COLO668 (cell line): Measurements from ENCODE around the gene CHD5.
"Not testable (repeated sequence)": the region's sequence is repeated elsewhere in the genome, so short reads cannot be mapped to it uniquely, and the experiment has no call there.

ENCODE experiments used
- DNase-seq: peaks from one replicate; lab custom pipeline; 2025; ENCODE audit not compliant: unreplicated experiment; lab: John Stamatoyannopoulos, UW

CHD5 gene

GRCh38 chr1:6087377-6087772 lies 92.7 kb downstream of the CHD5 start:
- DNase-seq = no peak

GRCh38 chr1:6086762-6087376 lies 93.3 kb downstream of the CHD5 start:
- no peak for DNase-seq

DNA sequence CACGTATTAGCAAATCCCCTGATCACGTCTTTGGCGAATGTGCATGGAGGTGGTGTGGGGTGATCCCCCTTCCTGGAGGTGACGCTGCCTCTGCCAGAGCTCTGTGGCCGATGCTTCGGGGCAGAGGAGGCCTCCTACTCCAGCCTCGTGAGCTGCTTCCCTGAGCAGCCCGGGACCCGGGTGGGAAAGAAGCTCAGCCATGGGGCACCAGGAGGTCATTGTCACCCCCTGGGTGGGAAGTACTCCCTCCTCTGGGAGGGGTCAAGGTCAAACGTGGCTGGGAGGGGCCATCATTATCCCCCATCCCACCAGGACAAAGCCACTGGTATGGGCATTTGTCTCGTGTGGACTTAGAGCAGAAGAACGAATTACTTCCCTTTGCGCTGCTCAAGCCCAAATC lies 93.8 kb downstream of the CHD5 start:
- DNase-seq = no peak

GRCh38 chr1:6085666-6086065 lies 94.5 kb downstream of the CHD5 start:
- no peak for DNase-seq

GRCh38 chr1:6084781-6085495 lies 95.2 kb downstream of the CHD5 start:
- DNase-seq = no peak

DNA sequence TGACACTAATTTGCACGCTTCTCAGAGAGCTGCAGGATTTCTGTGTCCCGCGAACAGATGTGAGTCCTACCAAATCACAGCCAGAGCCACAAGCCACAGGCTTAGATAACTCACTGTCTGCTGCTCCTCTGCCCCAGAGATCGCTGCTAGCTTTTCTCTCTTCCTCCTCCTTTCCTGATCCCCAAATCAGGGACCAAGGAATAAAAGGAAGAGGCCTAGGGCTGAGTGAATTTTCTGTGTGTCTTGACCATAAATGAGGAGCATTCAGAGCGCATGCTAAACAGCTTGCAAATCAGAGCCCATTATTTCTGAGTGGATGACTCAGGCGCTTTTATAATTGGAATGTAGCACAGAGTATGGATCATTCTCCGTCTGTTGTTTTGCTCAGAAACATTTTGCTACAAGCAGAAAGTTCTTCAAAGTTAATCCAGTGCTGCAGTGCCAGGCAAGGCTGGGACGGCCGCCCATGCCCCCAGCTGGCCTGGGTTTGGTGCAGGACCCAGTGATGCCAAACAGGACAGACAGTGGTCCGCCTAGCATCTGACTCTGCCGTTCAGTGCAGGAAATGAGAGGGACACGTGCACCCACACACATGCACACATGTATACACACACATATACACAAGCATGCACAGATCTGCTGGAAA lies 96.2 kb downstream of the CHD5 start:
- DNase-seq = no peak

- DNase-seq = no peak
Measured at GRCh38 chr1:6083385-6083784, 96.7 kb downstream of the CHD5 start.

- DNase-seq = no peak
Measured at GRCh38 chr1:6082430-6082971, 97.6 kb downstream of the CHD5 start.

- no peak for DNase-seq
Measured at GRCh38 chr1:6081901-6082300, 98.2 kb downstream of the CHD5 start.

GRCh38 chr1:6080469-6080868 lies 99.7 kb downstream of the CHD5 start:
- DNase-seq = no peak

DNA sequence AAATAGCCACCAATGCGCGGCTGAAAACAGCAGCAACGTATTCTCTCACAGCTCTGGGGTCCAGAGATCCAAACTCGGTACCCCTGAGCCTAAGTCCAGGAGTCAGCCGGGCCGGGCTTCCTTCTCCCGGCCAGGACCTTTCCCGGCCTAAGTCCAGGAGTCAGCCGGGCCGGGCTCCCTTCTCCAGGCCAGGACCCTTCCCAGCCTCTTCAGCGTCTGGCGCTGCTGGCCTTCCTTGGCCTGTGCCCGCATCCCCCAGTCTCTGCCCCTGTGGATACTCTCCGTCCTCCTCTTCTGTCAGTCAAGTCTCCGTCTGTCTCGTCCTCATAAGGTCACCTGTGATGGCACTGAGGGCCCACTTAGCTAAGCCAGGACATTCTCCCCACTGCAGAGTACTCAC lies 102.2 kb downstream of the CHD5 start:
- DNase-seq = no peak

GRCh38 chr1:6077506-6077905 lies 102.6 kb downstream of the CHD5 start:
- no peak for DNase-seq

DNA sequence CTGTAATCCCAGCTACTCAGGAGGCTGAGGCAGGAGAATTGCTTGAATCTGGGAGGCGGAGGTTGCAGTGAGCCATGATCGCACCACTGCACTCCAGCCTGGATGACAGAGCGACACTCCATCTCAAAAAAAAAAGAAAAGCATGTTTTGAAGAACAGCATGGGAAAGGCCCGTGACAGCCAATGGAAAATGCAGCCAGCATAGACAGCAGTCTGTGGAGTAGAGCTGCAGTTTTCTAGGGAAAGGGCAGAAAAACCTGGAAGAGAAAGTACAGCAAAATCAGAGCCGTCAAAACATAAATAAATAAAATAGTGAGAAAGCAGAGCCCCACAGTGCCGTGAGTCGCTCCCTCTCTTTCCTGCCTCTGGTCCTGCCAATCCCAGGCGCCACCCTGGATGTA lies 103.1 kb downstream of the CHD5 start:
- DNase-seq = not testable (repeated sequence)

- DNase-seq = no peak
Measured at GRCh38 chr1:6075748-6076147, 104.4 kb downstream of the CHD5 start.

DNA sequence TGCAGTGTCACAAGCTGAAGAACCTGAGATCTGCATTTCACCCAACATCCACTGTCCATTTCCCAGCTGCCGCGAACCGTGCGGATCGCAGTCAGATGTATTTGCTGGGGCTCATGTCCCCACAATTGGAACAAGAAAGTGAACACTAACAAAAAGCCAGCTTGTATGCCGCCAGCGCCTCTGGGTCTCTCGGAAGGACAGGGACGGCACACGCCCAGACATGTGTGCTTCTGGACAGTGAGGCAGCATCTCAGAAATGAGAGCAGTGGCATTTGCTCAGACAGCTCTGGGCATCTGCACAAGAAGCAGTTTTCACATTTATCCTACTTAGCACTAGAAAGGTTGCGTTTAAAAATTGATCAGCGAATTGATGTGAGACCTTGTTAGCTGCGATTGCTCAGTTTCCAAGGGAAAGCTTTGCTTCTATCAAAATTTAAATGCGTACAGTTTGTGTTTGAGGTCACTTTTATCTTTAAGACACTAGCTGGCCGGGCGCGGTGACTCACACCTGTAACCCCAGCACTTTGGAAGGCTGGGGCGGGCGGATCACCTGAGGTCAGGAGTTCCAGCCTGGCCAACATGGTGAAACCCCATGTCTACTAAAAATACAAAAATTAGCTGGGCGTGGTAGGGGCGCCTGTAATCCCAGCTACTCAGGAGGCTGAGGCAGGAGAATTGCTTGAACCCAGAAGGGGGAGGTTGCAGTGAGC lies 105.8 kb downstream of the CHD5 start:
- no peak for DNase-seq

GRCh38 chr1:6073480-6074053 lies 106.6 kb downstream of the CHD5 start:
- DNase-seq = no peak

- no peak for DNase-seq
Measured at GRCh38 chr1:6072774-6073479, 107.2 kb downstream of the CHD5 start.

- DNase-seq = no peak
Measured at GRCh38 chr1:6071219-6071618, 108.9 kb downstream of the CHD5 start.

DNA sequence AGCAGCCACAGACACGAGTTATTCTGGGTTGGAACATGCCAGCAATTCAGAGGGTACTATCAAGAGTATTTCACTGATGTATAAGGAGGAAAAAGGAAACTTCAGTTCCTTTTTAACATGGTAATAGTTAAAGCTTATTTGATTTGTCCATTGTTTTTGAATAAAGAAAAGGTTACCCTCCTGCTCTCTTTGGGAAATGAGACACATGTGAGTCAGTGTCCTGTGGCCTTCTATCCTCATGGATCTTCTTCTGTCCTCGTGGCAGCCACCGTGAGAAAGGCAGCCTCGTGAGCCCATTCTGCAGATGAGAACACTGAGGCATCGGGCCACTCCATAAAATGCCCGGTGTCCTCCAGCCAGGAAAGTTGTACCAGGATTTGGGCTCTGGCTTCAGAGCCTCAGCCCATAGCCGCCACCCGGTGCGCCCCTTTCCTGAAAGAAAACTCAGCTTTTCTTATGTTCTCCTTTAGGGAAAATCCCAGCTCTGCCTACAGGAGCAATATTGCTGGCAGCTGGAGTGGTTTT lies 109.6 kb downstream of the CHD5 start:
- no peak for DNase-seq

DNA sequence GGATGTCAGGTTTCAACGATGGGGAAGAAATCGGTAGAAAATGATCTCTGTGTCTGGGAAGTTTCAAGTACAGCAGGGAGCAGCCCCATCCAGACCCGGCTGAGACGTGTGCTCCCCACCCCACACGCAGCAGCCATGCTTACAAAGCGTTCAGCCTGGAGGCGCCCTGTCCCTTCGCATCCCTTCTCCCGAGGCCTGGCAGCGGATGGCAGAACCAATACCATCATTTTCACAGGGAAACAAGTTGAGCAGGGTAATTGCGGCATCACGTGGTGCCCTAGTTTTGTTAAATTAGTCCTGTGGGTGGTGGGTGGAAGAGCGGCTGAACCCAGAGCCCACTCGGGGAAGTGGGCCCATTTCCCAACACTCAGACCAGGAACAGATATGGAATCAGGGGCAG lies 110.5 kb downstream of the CHD5 start:
- no peak for DNase-seq
